Ovary (tissue), 3 donors: Measurements from ENCODE around the gene IDI2.

Experiments used
- EP300 ChIP-seq: sonication (generic); formaldehyde crosslinking; IDR thresholded peaks from one replicate; pipeline ENCODE4 v1.6.1; 2017; ENCODE audit warnings: antibody characterized with exemption
- POLR2A ChIP-seq: fragments of 450-650 bp; IDR thresholded peaks from one replicate; pipeline ENCODE4 v1.6.1; 2017; ENCODE audit warnings: antibody characterized with exemption, mild to moderate bottlenecking, moderate library complexity
- TF ChIP-seq, protein P1 (sequence below), 3 donors: fragments of 450-650 bp in 2 of 3; fragments of 200-600 bp in 1 of 3; IDR thresholded peaks; one replicate each; pipeline versions ENCODE4 v1.5.1 to v1.8.0; 2016 to 2022; ENCODE audit warnings: antibody characterized with exemption in 3 of 3, mild to moderate bottlenecking in 1 of 3
- donor health status: DM: no; HTN: no; CAD: no.

DNA sequence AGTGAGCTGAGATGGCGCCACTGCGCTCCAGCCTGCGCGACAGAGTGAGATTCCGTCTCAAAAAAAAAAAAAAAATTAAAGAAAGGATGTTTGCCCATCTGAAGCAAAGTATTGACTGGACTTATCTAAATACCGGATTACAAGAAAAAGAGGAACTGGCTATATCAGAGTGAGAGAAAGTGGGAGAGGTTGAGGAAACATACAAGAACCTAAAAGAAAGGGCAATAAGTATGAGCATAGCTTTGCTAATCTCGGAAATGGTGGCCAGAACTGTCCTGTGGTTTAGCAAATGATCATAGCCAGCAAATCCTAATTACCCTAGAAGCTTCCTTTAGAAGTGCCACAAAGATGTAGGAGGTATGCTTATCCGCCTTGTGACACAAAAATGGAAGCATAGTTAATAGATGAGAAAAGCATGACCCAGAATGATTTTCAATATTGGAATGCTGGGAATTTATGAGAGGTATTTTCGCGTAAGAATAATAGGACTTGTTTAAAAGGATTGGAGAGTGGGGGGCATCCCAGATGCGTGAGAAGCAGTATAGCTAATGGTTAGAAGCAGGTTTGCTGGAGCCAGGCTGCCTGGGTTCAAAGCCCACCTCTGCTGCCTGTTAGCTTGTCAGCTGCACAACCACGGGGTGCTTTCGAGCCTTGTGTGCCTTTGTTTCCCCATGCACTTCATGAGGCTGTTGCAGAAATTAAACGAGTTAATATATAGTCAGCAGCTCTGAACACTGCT is 38.6 kb downstream of the IDI2 start:
- TF ChIP-seq, protein P1, sequence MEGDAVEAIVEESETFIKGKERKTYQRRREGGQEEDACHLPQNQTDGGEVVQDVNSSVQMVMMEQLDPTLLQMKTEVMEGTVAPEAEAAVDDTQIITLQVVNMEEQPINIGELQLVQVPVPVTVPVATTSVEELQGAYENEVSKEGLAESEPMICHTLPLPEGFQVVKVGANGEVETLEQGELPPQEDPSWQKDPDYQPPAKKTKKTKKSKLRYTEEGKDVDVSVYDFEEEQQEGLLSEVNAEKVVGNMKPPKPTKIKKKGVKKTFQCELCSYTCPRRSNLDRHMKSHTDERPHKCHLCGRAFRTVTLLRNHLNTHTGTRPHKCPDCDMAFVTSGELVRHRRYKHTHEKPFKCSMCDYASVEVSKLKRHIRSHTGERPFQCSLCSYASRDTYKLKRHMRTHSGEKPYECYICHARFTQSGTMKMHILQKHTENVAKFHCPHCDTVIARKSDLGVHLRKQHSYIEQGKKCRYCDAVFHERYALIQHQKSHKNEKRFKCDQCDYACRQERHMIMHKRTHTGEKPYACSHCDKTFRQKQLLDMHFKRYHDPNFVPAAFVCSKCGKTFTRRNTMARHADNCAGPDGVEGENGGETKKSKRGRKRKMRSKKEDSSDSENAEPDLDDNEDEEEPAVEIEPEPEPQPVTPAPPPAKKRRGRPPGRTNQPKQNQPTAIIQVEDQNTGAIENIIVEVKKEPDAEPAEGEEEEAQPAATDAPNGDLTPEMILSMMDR (IDR thresholded peaks at IDR 0.05), result no peak
- no peak for TF ChIP-seq POLR2A
- TF ChIP-seq EP300, result no peak
